Colonic mucosa (tissue), 4 donors: ENCODE results near the gene ASIC3. TPM values are rescaled to one million over a fixed set of nuclear protein-coding genes. Genes with fewer than 3 reads are reported as not detected.

Source experiments
- DNase-seq: peaks from one replicate; pipeline ENCODE4 v3.0.0-alpha.2; 2020
- H3K27ac ChIP-seq: fragments of 200-600 bp; one replicate; pipeline ENCODE4 v1.8.0; 2021
- H3K27me3 ChIP-seq: fragments of 200-600 bp; one replicate; pipeline ENCODE4 v1.8.0; 2021
- H3K36me3 ChIP-seq: fragments of 200-600 bp; one replicate; pipeline ENCODE4 v1.8.0; 2021
- H3K4me1 ChIP-seq: fragments of 200-600 bp; one replicate; pipeline ENCODE4 v1.8.0; 2021; ENCODE audit warnings: mild to moderate bottlenecking
- H3K4me3 ChIP-seq: fragments of 200-600 bp; one replicate; pipeline ENCODE4 v1.8.0; 2021
- H3K9ac ChIP-seq, 2 donors: one replicate each; pipeline ENCODE4 v1.7.0; 2013; ENCODE audit warnings: control low read depth in 2 of 2, low read depth in 2 of 2, low read length in 2 of 2
- H3K9me3 ChIP-seq: fragments of 200-600 bp; one replicate; pipeline ENCODE4 v1.8.0; 2021
- CTCF ChIP-seq: fragments of 200-600 bp; IDR thresholded peaks from one replicate; pipeline ENCODE4 v1.8.0; 2022; ENCODE audit warnings: antibody characterized with exemption, mild to moderate bottlenecking
- intact Hi-C: fragments of 100-400 bp; cut with DNase I; formaldehyde crosslinking; loops from one replicate; pipeline ENCODE4 v1.14.1; 2022
- total RNA-seq, 2 donors: library from RNA; stranded (reverse); fragmentation: NEBNext Ultra II Directional in 1 of 2; extraction: Animal tissue kit (Norgen Biotek cat#: 25700) in 1 of 2; gene quantifications; one replicate each; pipeline ENCODE4 v1.2.1, GENCODE V29; 2021
- donor health status: healthy.
- donor health status: DM: no; HTN: no; CAD: no.
- donor health status: DM: no; HTN: no; CAD: no.

The ASIC3 gene
- total RNA-seq, 2 donors from 2014 or later = 1.0 to 2.2 TPM

- TF ChIP-seq CTCF = no peak
- H3K27me3 ChIP-seq = no peaks in the 10 kb centered on the region
- no peaks in the 10 kb centered on the region for H3K36me3 ChIP-seq
- no peak overlapping the region for H3K27ac ChIP-seq
- intact Hi-C loops = no loop called here
- H3K4me1 ChIP-seq = peaks cover 7% of the 10 kb centered on the region
- H3K9ac ChIP-seq = no peak overlapping the region
- H3K9me3 ChIP-seq = no peaks in the 10 kb centered on the region
- DNase-seq = peak; percentile 45
- H3K4me3 ChIP-seq = no peak overlapping the region
Measured at GRCh38 chr7:151051108-151051507, 2.8 kb downstream of the ASIC3 start.

GRCh38 chr7:151053096-151053495 is 4.8 kb downstream of the ASIC3 start:
- H3K27me3 ChIP-seq = no peaks in the 10 kb centered on the region
- H3K9me3 ChIP-seq = no peaks in the 10 kb centered on the region
- intact Hi-C loops = no loop called here
- no peak overlapping the region for H3K9ac ChIP-seq
- no peak overlapping the region for H3K27ac ChIP-seq
- H3K4me3 ChIP-seq = no peak overlapping the region
- H3K4me1 ChIP-seq = peaks cover 14% of the 10 kb centered on the region
- no peak for TF ChIP-seq CTCF
- H3K36me3 ChIP-seq = no peaks in the 10 kb centered on the region
- DNase-seq = no peak

GRCh38 chr7:151053751-151054150 is 5.4 kb downstream of the ASIC3 start:
- H3K4me3 ChIP-seq = no peak overlapping the region
- TF ChIP-seq CTCF = no peak
- intact Hi-C loops = no loop called here
- DNase-seq = no peak
- H3K9me3 ChIP-seq = no peaks in the 10 kb centered on the region
- H3K9ac ChIP-seq = no peak overlapping the region
- peaks cover 14% of the 10 kb centered on the region for H3K4me1 ChIP-seq
- no peak overlapping the region for H3K27ac ChIP-seq
- H3K27me3 ChIP-seq = no peaks in the 10 kb centered on the region
- no peaks in the 10 kb centered on the region for H3K36me3 ChIP-seq

- no peak for DNase-seq
- H3K9ac ChIP-seq = no peak overlapping the region
- H3K36me3 ChIP-seq = no peaks in the 10 kb centered on the region
- H3K9me3 ChIP-seq = no peaks in the 10 kb centered on the region
- peaks cover 20% of the 10 kb centered on the region for H3K4me1 ChIP-seq
- intact Hi-C loops = no loop called here
- no peak overlapping the region for H3K27ac ChIP-seq
- H3K27me3 ChIP-seq = no peaks in the 10 kb centered on the region
- no peak for TF ChIP-seq CTCF
- no peak overlapping the region for H3K4me3 ChIP-seq
Measured at GRCh38 chr7:151056283-151056665, 7.9 kb downstream of the ASIC3 start.

GRCh38 chr7:151056666-151057505 is 8.6 kb downstream of the ASIC3 start:
- Histone ChIP-seq H3K4me3 (peak overlapping the region; percentile 46), H3K27ac (no peak overlapping the region), H3K9me3 (no peaks in the 10 kb centered on the region), H3K36me3 (no peaks in the 10 kb centered on the region), H3K4me1 (peaks cover 23% of the 10 kb centered on the region), H3K27me3 (no peaks in the 10 kb centered on the region), H3K9ac (peak overlapping the region; percentile 68 to 98)
- peak; percentile 38 for DNase-seq
- TF ChIP-seq CTCF = no peak
- intact Hi-C loops = no loop called here
